ENCODE measurements around the gene ABLIM1.
A peak's percentile ranks its signal among the peaks of the same experiment; 100 is the strongest.

ABLIM1 gene

DNA sequence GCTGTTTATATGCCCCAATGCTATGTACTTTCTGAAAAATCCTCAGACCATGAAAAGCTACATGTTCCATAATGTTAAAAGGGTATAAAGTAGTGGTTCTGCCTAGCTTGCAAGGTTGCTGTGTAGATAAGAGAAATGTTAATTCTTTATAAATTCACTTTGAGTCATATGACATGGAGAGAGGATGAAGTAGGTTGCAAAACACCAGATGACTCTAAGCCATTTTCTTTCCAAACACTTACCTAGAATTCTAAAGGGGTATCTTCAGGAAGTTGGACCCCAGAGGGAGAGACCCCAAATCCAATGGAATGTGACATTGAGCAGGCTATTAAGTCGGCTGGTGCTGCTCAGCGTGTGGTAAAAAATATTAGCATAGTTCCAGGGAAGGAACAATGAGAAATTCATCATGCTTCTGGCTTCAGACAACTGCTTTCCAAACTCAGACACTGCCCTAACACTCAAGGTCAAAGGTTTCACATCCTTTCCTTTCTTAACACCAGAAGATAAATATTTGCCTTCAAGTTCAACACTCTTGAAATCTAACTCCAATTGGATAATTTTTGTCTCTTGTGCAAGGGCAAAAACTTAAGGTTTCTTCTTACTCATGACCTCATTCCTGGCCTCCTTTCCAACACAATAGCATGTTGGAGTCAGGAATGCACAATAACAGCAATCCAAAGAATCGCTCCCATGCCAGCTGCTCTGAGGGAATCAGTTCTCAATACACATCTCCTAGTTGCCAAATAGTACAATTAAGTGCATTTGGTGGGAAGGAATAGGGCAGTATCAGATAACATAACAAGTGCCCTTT is 153.1 kb downstream of the ABLIM1 start:
- Histone ChIP-seq H2BK120ac (ENCODE audit: low read depth, low read length) (no peak overlapping the region), H3K4me2 (ENCODE audit: low read length, poor library complexity, severe bottlenecking) (no peak overlapping the region), H3K4me1 (ENCODE audit: control insufficient read depth, insufficient read depth, low read depth, low read length) (peaks cover 4% of the 10 kb centered on the region), H3K79me1 (replicated peaks; ENCODE audit: low read length, poor library complexity, severe bottlenecking) (peaks cover 6% of the 10 kb centered on the region), H3K4ac (ENCODE audit: low read depth in 1 of 2, low read length in 2 of 2) (no peak overlapping the region), H3K27me3 (ENCODE audit: control insufficient read depth in 1 of 2, insufficient read depth in 1 of 2, low read length in 2 of 2) (no peaks in the 10 kb centered on the region), H4K91ac (ENCODE audit: low read length) (no peak overlapping the region), H2BK5ac (ENCODE audit: low read depth, low read length, poor library complexity, severe bottlenecking) (no peak overlapping the region), H3K27ac (ENCODE audit: low read length, poor library complexity, severe bottlenecking) (peak overlapping the region; percentile 55), H3K36me3 (ENCODE audit: control insufficient read depth in 1 of 2, insufficient read depth in 2 of 2, low read depth in 1 of 2, low read length in 2 of 2) (peaks cover 0 to 6% of the 10 kb centered on the region in 2 experiments), H3K9me3 (ENCODE audit: control insufficient read depth, low read length) (no peaks in the 10 kb centered on the region), H2AFZ (ENCODE audit: low read depth, low read length) (no peak overlapping the region), H3K4me3 (ENCODE audit: insufficient read depth in 1 of 2, low read depth in 1 of 2, low read length in 2 of 2) (no peak overlapping the region), H4K8ac (ENCODE audit: low read length) (no peak overlapping the region), H3K14ac (ENCODE audit: low read length in 2 of 2) (no peak overlapping the region), H2BK15ac (ENCODE audit: low read depth, poor library complexity, severe bottlenecking) (no peak overlapping the region), H2BK12ac (ENCODE audit: low read length in 2 of 2) (peak overlapping the region in 1 of 2 experiments; percentile 18), H3K23ac (ENCODE audit: low read length in 2 of 2) (no peak overlapping the region), H2AK5ac (ENCODE audit: low read length, severe bottlenecking) (no peak overlapping the region), H3K9ac (ENCODE audit: low read length) (peak overlapping the region; percentile 33), H3K18ac (ENCODE audit: low read depth in 1 of 2, low read length in 2 of 2) (no peak overlapping the region)
- WGBS = 61% methylated on average over 2 of the region's 3 CpGs
- peak; percentile 77 for DNase-seq

DNA sequence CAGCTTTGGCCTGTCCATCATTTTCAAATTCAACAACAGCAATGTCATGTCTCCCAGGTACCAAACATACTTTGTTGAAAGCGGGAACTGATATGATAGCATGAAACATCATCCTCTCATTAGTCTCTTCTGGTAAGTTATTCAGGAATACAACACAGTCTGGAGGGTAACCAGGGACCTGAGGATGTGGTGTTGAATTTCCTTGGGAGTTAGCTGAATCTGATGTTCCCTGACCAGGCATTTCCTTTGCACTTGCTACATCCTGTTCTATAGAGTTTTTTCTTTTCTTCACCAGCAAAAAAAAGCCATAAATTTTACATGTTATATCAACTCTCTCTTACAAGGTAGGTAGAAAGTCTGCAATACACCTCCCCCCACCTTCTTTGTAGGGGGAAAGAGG is 156.0 kb downstream of the ABLIM1 start:
- Histone ChIP-seq H3K36me3 (ENCODE audit: control insufficient read depth in 1 of 2, insufficient read depth in 2 of 2, low read depth in 1 of 2, low read length in 2 of 2) (peaks cover 0 to 8% of the 10 kb centered on the region in 2 experiments), H3K23ac (ENCODE audit: low read length in 2 of 2) (no peak overlapping the region), H2BK12ac (ENCODE audit: low read length in 2 of 2) (no peak overlapping the region), H3K27ac (ENCODE audit: low read length, poor library complexity, severe bottlenecking) (no peak overlapping the region), H2BK15ac (ENCODE audit: low read depth, poor library complexity, severe bottlenecking) (no peak overlapping the region), H4K8ac (ENCODE audit: low read length) (no peak overlapping the region), H4K91ac (ENCODE audit: low read length) (no peak overlapping the region), H2BK5ac (ENCODE audit: low read depth, low read length, poor library complexity, severe bottlenecking) (no peak overlapping the region), H3K9me3 (ENCODE audit: control insufficient read depth, low read length) (no peaks in the 10 kb centered on the region), H2BK120ac (ENCODE audit: low read depth, low read length) (no peak overlapping the region), H3K9ac (ENCODE audit: low read length) (no peak overlapping the region), H3K4me3 (ENCODE audit: insufficient read depth in 1 of 2, low read depth in 1 of 2, low read length in 2 of 2) (no peak overlapping the region), H3K18ac (ENCODE audit: low read depth in 1 of 2, low read length in 2 of 2) (no peak overlapping the region), H2AFZ (ENCODE audit: low read depth, low read length) (no peak overlapping the region), H3K4ac (ENCODE audit: low read depth in 1 of 2, low read length in 2 of 2) (no peak overlapping the region), H2AK5ac (ENCODE audit: low read length, severe bottlenecking) (no peak overlapping the region), H3K14ac (ENCODE audit: low read length in 2 of 2) (no peak overlapping the region), H3K4me2 (ENCODE audit: low read length, poor library complexity, severe bottlenecking) (no peak overlapping the region), H3K27me3 (ENCODE audit: control insufficient read depth in 1 of 2, insufficient read depth in 1 of 2, low read length in 2 of 2) (no peaks in the 10 kb centered on the region), H3K79me1 (replicated peaks; ENCODE audit: low read length, poor library complexity, severe bottlenecking) (peaks cover 3% of the 10 kb centered on the region), H3K4me1 (ENCODE audit: control insufficient read depth, insufficient read depth, low read depth, low read length) (peaks cover 2% of the 10 kb centered on the region)
- DNase-seq = no peak
- WGBS = no CpG with 5 or more reads among the region's 1 CpG

DNA sequence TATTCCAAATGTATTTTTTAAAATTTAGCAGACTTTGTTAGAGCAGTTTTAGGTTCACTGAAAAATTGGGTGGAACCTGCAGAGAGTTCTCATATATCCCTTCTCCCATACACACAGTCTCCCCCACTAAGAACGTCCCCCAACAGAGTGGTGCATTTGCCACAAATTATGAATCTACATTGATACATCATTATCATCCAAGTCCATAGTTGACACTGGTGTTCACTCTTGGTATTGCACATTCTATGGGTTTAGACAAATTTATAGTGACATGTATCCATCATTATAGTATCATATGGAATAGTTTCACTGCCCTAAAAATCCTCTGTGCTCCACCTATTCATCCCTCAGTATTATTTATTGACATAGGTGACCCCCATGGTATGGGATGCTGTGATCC is 156.4 kb downstream of the ABLIM1 start:
- Histone ChIP-seq H3K79me1 (replicated peaks; ENCODE audit: low read length, poor library complexity, severe bottlenecking) (peaks cover 3% of the 10 kb centered on the region), H2BK5ac (ENCODE audit: low read depth, low read length, poor library complexity, severe bottlenecking) (no peak overlapping the region), H2BK120ac (ENCODE audit: low read depth, low read length) (no peak overlapping the region), H3K9me3 (ENCODE audit: control insufficient read depth, low read length) (no peaks in the 10 kb centered on the region), H4K91ac (ENCODE audit: low read length) (no peak overlapping the region), H3K36me3 (ENCODE audit: control insufficient read depth in 1 of 2, insufficient read depth in 2 of 2, low read depth in 1 of 2, low read length in 2 of 2) (peaks cover 0 to 8% of the 10 kb centered on the region in 2 experiments), H2BK12ac (ENCODE audit: low read length in 2 of 2) (no peak overlapping the region), H4K8ac (ENCODE audit: low read length) (no peak overlapping the region), H3K4me3 (ENCODE audit: insufficient read depth in 1 of 2, low read depth in 1 of 2, low read length in 2 of 2) (no peak overlapping the region), H3K27ac (ENCODE audit: low read length, poor library complexity, severe bottlenecking) (no peak overlapping the region), H3K18ac (ENCODE audit: low read depth in 1 of 2, low read length in 2 of 2) (no peak overlapping the region), H3K23ac (ENCODE audit: low read length in 2 of 2) (no peak overlapping the region), H2AFZ (ENCODE audit: low read depth, low read length) (no peak overlapping the region), H3K27me3 (ENCODE audit: control insufficient read depth in 1 of 2, insufficient read depth in 1 of 2, low read length in 2 of 2) (no peaks in the 10 kb centered on the region), H2AK5ac (ENCODE audit: low read length, severe bottlenecking) (no peak overlapping the region), H3K4ac (ENCODE audit: low read depth in 1 of 2, low read length in 2 of 2) (no peak overlapping the region), H3K4me2 (ENCODE audit: low read length, poor library complexity, severe bottlenecking) (no peak overlapping the region), H2BK15ac (ENCODE audit: low read depth, poor library complexity, severe bottlenecking) (no peak overlapping the region), H3K4me1 (ENCODE audit: control insufficient read depth, insufficient read depth, low read depth, low read length) (peaks cover 2% of the 10 kb centered on the region), H3K9ac (ENCODE audit: low read length) (no peak overlapping the region), H3K14ac (ENCODE audit: low read length in 2 of 2) (no peak overlapping the region)
- WGBS = 88% methylated on average over 1 of the region's 1 CpG
- DNase-seq = no peak

DNA sequence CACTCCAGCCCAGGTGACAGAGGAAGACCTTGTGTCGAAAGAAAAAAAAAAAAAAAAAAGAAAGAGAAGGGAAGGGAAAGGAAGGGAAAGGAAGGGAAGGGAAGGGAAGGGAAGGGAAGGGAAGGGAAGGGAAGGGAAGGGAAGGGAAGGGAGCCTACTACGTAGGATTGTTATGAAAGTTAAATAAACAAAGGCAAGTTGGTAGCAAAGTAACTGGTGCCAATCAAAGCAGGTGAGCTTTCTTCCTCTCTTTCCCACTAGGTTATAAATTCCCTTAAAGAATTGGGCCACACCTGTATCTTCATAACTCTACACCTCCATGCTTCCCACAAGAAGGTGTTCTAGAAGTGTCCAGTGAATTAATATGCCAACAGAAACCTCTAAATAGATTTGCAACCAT is 157.4 kb downstream of the ABLIM1 start:
- Histone ChIP-seq H2BK5ac (ENCODE audit: low read depth, low read length, poor library complexity, severe bottlenecking) (no peak overlapping the region), H2AK5ac (ENCODE audit: low read length, severe bottlenecking) (no peak overlapping the region), H4K8ac (ENCODE audit: low read length) (no peak overlapping the region), H3K4me2 (ENCODE audit: low read length, poor library complexity, severe bottlenecking) (no peak overlapping the region), H2BK12ac (ENCODE audit: low read length in 2 of 2) (no peak overlapping the region), H3K79me1 (replicated peaks; ENCODE audit: low read length, poor library complexity, severe bottlenecking) (peaks cover 3% of the 10 kb centered on the region), H3K18ac (ENCODE audit: low read depth in 1 of 2, low read length in 2 of 2) (no peak overlapping the region), H3K4me1 (ENCODE audit: control insufficient read depth, insufficient read depth, low read depth, low read length) (peaks cover 2% of the 10 kb centered on the region), H3K27me3 (ENCODE audit: control insufficient read depth in 1 of 2, insufficient read depth in 1 of 2, low read length in 2 of 2) (no peaks in the 10 kb centered on the region), H3K14ac (ENCODE audit: low read length in 2 of 2) (no peak overlapping the region), H4K91ac (ENCODE audit: low read length) (no peak overlapping the region), H3K36me3 (ENCODE audit: control insufficient read depth in 1 of 2, insufficient read depth in 2 of 2, low read depth in 1 of 2, low read length in 2 of 2) (peaks cover 0 to 8% of the 10 kb centered on the region in 2 experiments), H2AFZ (ENCODE audit: low read depth, low read length) (no peak overlapping the region), H3K27ac (ENCODE audit: low read length, poor library complexity, severe bottlenecking) (no peak overlapping the region), H3K9me3 (ENCODE audit: control insufficient read depth, low read length) (no peaks in the 10 kb centered on the region), H3K23ac (ENCODE audit: low read length in 2 of 2) (no peak overlapping the region), H3K9ac (ENCODE audit: low read length) (no peak overlapping the region), H3K4me3 (ENCODE audit: insufficient read depth in 1 of 2, low read depth in 1 of 2, low read length in 2 of 2) (no peak overlapping the region), H2BK15ac (ENCODE audit: low read depth, poor library complexity, severe bottlenecking) (no peak overlapping the region), H2BK120ac (ENCODE audit: low read depth, low read length) (no peak overlapping the region), H3K4ac (ENCODE audit: low read depth in 1 of 2, low read length in 2 of 2) (no peak overlapping the region)
- no peak for DNase-seq
- 100% methylated on average over 1 of the region's 2 CpGs for WGBS

All from mesenchymal stem cell (in vitro differentiated cells and primary cell).